H9 (cell line): Measurements from ENCODE around the gene ARMCX2. TPM values are rescaled to one million over a fixed set of nuclear protein-coding genes. Genes with fewer than 3 reads are reported as not detected.
"Not testable (repeated sequence)": the region's sequence is repeated elsewhere in the genome, so short reads cannot be mapped to it uniquely, and the experiment has no call there.

Experiments used
- DNase-seq: peaks from one replicate; pipeline ENCODE4 v3.0.0-alpha.2; 2017
- H2AFZ ChIP-seq: one replicate; pipeline ENCODE4 v1.6.1; 2013; ENCODE audit warnings: mild to moderate bottlenecking, low read length, control low read depth, moderate library complexity
- H2AK5ac ChIP-seq: 2 replicates; pipeline ENCODE4 v1.6.1; 2013; ENCODE audit warnings: low read length, control low read depth, mixed read lengths; ENCODE audit not compliant: insufficient read length
- H2BK120ac ChIP-seq: one replicate; pipeline ENCODE4 v1.6.1; 2013; ENCODE audit warnings: low read depth, mild to moderate bottlenecking, low read length, control low read depth, inconsistent platforms; ENCODE audit not compliant: poor library complexity, severe bottlenecking
- H2BK12ac ChIP-seq: 2 replicates; pipeline ENCODE4 v1.6.1; 2013; ENCODE audit warnings: low read length, control low read depth, mixed read lengths, low read depth; ENCODE audit not compliant: insufficient read length
- H2BK15ac ChIP-seq: 2 replicates; pipeline ENCODE4 v1.6.1; 2013; ENCODE audit warnings: low read depth, low read length, control low read depth
- H2BK20ac ChIP-seq: one replicate; pipeline ENCODE4 v1.6.1; 2013; ENCODE audit warnings: low read depth, mild to moderate bottlenecking, low read length, control low read depth, inconsistent platforms; ENCODE audit not compliant: poor library complexity, severe bottlenecking
- H2BK5ac ChIP-seq: 2 replicates; pipeline ENCODE4 v1.6.1; 2013; ENCODE audit warnings: low read length, control low read depth, mixed read lengths; ENCODE audit not compliant: insufficient read length
- H3K14ac ChIP-seq: 2 replicates; pipeline ENCODE4 v1.6.1; 2013; ENCODE audit warnings: low read length, control low read depth; ENCODE audit not compliant: insufficient read depth
- H3K18ac ChIP-seq: 2 replicates; pipeline ENCODE4 v1.6.1; 2013; ENCODE audit warnings: low read depth, mild to moderate bottlenecking, mixed read lengths, low read length, control low read depth; ENCODE audit not compliant: insufficient read length
- H3K23ac ChIP-seq: 2 replicates; pipeline ENCODE4 v1.6.1; 2013; ENCODE audit warnings: low read length, control low read depth, mixed read lengths, low read depth; ENCODE audit not compliant: insufficient read length
- H3K23me2 ChIP-seq: 2 replicates; pipeline ENCODE4 v1.6.1; 2013; ENCODE audit warnings: low read depth, mild to moderate bottlenecking, mixed read lengths, low read length, control low read depth; ENCODE audit not compliant: insufficient read length, poor library complexity, severe bottlenecking
- H3K27ac ChIP-seq: 2 replicates; pipeline ENCODE4 v1.5.1; 2013; ENCODE audit warnings: low read length, control low read depth, mixed read lengths, low read depth; ENCODE audit not compliant: insufficient read length
- H3K27me3 ChIP-seq: 2 replicates; pipeline ENCODE4 v1.6.1; 2013; ENCODE audit warnings: low read length, control low read depth, inconsistent platforms; ENCODE audit not compliant: insufficient read depth
- H3K4ac ChIP-seq: 2 replicates; pipeline ENCODE4 v1.6.1; 2013; ENCODE audit warnings: low read depth, mild to moderate bottlenecking, control low read depth, inconsistent platforms, low read length, moderate library complexity
- H3K4me1 ChIP-seq: 2 replicates; pipeline ENCODE4 v1.6.1; 2013; ENCODE audit warnings: low read length, control low read depth, inconsistent platforms; ENCODE audit not compliant: insufficient read depth
- H3K4me2 ChIP-seq: 2 replicates; pipeline ENCODE4 v1.6.1; 2013; ENCODE audit warnings: low read length, control low read depth, mixed read lengths; ENCODE audit not compliant: insufficient read length, insufficient read depth
- H3K56ac ChIP-seq: 2 replicates; pipeline ENCODE4 v1.6.1; 2013; ENCODE audit warnings: low read depth, mild to moderate bottlenecking, mixed read lengths, low read length, control low read depth; ENCODE audit not compliant: insufficient read length
- H3K79me1 ChIP-seq: 2 replicates; pipeline ENCODE4 v1.6.1; 2013; ENCODE audit warnings: low read depth, mild to moderate bottlenecking, moderate library complexity, low read length, control low read depth, inconsistent platforms; ENCODE audit not compliant: insufficient read depth, poor library complexity, severe bottlenecking
- H3K79me2 ChIP-seq: 2 replicates; pipeline ENCODE4 v1.6.1; 2013; ENCODE audit warnings: low read length, control low read depth, inconsistent platforms; ENCODE audit not compliant: insufficient read depth
- H3K9ac ChIP-seq: 2 replicates; pipeline ENCODE4 v1.6.1; 2013; ENCODE audit warnings: low read length, control low read depth, mixed read lengths; ENCODE audit not compliant: insufficient read length; ENCODE audit errors: extremely low read depth
- H3K9me3 ChIP-seq: one replicate; pipeline ENCODE4 v1.6.1; 2013; ENCODE audit warnings: low read depth, low read length, inconsistent platforms; ENCODE audit not compliant: control insufficient read depth
- H3T11ph ChIP-seq: one replicate; pipeline ENCODE4 v1.6.1; 2013; ENCODE audit warnings: mild to moderate bottlenecking, low read length, control low read depth, inconsistent platforms
- H4K20me1 ChIP-seq: one replicate; pipeline ENCODE4 v1.6.1; 2013; ENCODE audit not compliant: control insufficient read depth, insufficient read length, insufficient read depth
- H4K5ac ChIP-seq: 2 replicates; pipeline ENCODE4 v1.6.1; 2013; ENCODE audit warnings: low read depth, mild to moderate bottlenecking, mixed read lengths, low read length, control low read depth; ENCODE audit not compliant: insufficient read length
- H4K8ac ChIP-seq: replicated peaks from 2 replicates; pipeline ENCODE4 v1.6.1; 2013; ENCODE audit warnings: low read length, control low read depth, mixed read lengths, low read depth; ENCODE audit not compliant: insufficient read length
- H4K91ac ChIP-seq: 2 replicates; pipeline ENCODE4 v1.6.1; 2013; ENCODE audit warnings: low read depth, mild to moderate bottlenecking, moderate library complexity, mixed read lengths, low read length, control low read depth; ENCODE audit not compliant: insufficient read length
- H3K27ac Mint-ChIP-seq, 3 experiments: 2 replicates in 2 of 3; 3 replicates in 1 of 3; pipeline ENCODE4 v1.8.0; 2020 to 2021; ENCODE audit warnings: mixed read lengths in 3 of 3, mild to moderate bottlenecking in 1 of 3, moderate library complexity in 1 of 3
- H3K27me3 Mint-ChIP-seq: 2 replicates; pipeline ENCODE4 v1.8.0; 2021; ENCODE audit warnings: low read depth, mild to moderate bottlenecking, moderate library complexity, mixed read lengths
- H3K36me3 Mint-ChIP-seq, 3 experiments: 2 replicates in 2 of 3; 3 replicates in 1 of 3; pipeline ENCODE4 v1.8.0; 2020 to 2021; ENCODE audit warnings: low read depth in 3 of 3, mixed read lengths in 3 of 3; ENCODE audit not compliant: insufficient read depth in 1 of 3
- H3K4me1 Mint-ChIP-seq, 2 experiments: 2 replicates each; pipeline ENCODE4 v1.8.0; 2020; ENCODE audit warnings: mixed read lengths in 2 of 2
- H3K4me3 Mint-ChIP-seq, 2 experiments: 2 replicates in 1 of 2; 3 replicates in 1 of 2; pipeline ENCODE4 v1.8.0; 2020 to 2021; ENCODE audit warnings: mild to moderate bottlenecking in 2 of 2, mixed read lengths in 2 of 2, moderate library complexity in 1 of 2
- H3K9me3 Mint-ChIP-seq, 2 experiments: 2 replicates in 1 of 2; 3 replicates in 1 of 2; pipeline ENCODE4 v1.8.0; 2020; ENCODE audit warnings: mild to moderate bottlenecking in 2 of 2, mixed read lengths in 2 of 2, moderate library complexity in 1 of 2
- CTCF ChIP-seq: fragments of 200-600 bp; sonication (generic); conservative IDR thresholded peaks from 3 replicates; pipeline ENCODE4 v1.8.0; 2021; ENCODE audit warnings: antibody characterized with exemption, mild to moderate bottlenecking
- WGBS: extraction: QIAGEN DNeasy Blood & Tissue Kit; methylation state at CpG from one replicate; pipeline ENCODE4 v1.1.7; 2013; ENCODE audit warnings: missing lambda C conversion rate, low lambda C conversion rate, mixed read lengths; ENCODE audit not compliant: insufficient read length; ENCODE audit errors: extremely low coverage; 5-methylcytosine and 5-hydroxymethylcytosine counted together
- total RNA-seq: library from RNA; stranded (reverse); gene quantifications from 2 replicates; pipeline ENCODE4 v1.2.1, GENCODE V29; 2021

The ARMCX2 gene
- total RNA-seq, 1 experiment from 2014 or later = 108 TPM

DNA sequence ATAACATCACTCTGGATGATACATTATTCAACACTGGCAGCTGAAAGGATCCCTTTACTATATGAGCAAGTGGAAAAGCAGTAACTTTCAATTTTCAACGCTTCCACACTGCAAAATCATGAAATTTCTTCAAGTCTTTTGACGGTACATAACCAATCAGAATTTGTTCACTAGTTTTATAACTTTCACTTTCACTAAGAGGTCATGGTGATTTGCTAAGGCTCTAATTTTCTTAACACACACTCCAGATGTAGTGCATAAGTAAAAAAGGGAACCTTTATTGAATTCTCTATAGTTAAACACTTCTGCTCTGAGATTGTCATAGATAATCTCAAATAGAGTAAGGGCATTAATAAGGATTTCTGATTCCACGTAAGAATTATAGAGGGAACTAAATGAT lies 4.1 kb downstream of the ARMCX2 start:
- Histone ChIP-seq H3K4me2 (no peak overlapping the region), H3K14ac (no peak overlapping the region), H3K4me1 (no peaks in the 10 kb centered on the region), H3K27ac (no peak overlapping the region), H2BK120ac (no peak overlapping the region), H2BK5ac (no peak overlapping the region), H3K23ac (no peak overlapping the region), H3K18ac (no peak overlapping the region), H2BK12ac (no peak overlapping the region), H3K56ac (no peak overlapping the region), H2AFZ (no peak overlapping the region), H3K27me3 (no peaks in the 10 kb centered on the region), H4K8ac (no peak overlapping the region), H3K23me2 (no peaks in the 10 kb centered on the region), H3K9ac (no peak overlapping the region), H3K79me1 (no peaks in the 10 kb centered on the region), H4K20me1 (no peaks in the 10 kb centered on the region), H2BK20ac (no peak overlapping the region), H3K79me2 (no peaks in the 10 kb centered on the region), H3K9me3 (peaks cover 30% of the 10 kb centered on the region), H2BK15ac (no peak overlapping the region), H4K5ac (no peak overlapping the region), H4K91ac (no peak overlapping the region), H2AK5ac (no peak overlapping the region), H3T11ph (no peak overlapping the region), H3K4ac (no peak overlapping the region)
- peaks cover 54 to 55% of the 10 kb centered on the region in 2 experiments for H3K9me3 Mint-ChIP-seq
- peaks cover 5 to 17% (median 12%) of the 10 kb centered on the region in 3 experiments; a peak in 6 of 7 replicates for H3K36me3 Mint-ChIP-seq
- no peak overlapping the region for H3K4me3 Mint-ChIP-seq
- peaks cover 0 to 16% of the 10 kb centered on the region in 2 experiments; a peak in 1 of 4 replicates for H3K4me1 Mint-ChIP-seq
- no CpG with 5 or more reads among the region's 3 CpGs for WGBS
- no peak for DNase-seq
- TF ChIP-seq CTCF = no peak
- H3K27me3 Mint-ChIP-seq = no peaks in the 10 kb centered on the region; the same call in 1 of the 2 replicates
- peak overlapping the region in 1 of 3 experiments; percentile 45; a peak in 1 of 7 replicates for H3K27ac Mint-ChIP-seq

DNA sequence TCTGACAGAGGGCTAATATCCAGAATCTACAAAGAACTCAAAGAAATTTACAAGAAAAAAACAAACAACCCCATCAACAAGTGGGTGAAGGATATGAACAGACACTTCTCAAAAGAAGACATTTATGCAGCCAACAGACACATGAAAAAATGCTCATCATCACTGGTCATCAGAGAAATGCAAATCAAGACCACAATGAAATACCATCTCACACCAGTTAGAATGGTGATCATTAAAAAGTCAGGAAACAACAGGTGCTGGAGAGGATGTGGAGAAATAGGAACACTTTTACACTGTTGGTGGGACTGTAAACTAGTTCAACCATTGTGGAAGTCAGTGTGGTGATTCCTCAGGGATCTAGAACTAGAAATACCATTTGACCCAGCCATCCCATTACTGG lies 11.9 kb downstream of the ARMCX2 start:
- not testable (repeated sequence) for H3K27ac Mint-ChIP-seq

More for the DNA sequence above, 11.9 kb downstream of the ARMCX2 start:
- H2BK12ac ChIP-seq, H3K79me1 ChIP-seq, H3K4me1 Mint-ChIP-seq, H3K36me3 Mint-ChIP-seq, H3K27me3 ChIP-seq, H3K4ac ChIP-seq, H3K9me3 ChIP-seq, H3K4me3 Mint-ChIP-seq, H3K14ac ChIP-seq, H3K56ac ChIP-seq, H3K27me3 Mint-ChIP-seq, H3K23me2 ChIP-seq, H2AFZ ChIP-seq, H3K4me2 ChIP-seq, H2BK15ac ChIP-seq, H3T11ph ChIP-seq, H4K8ac ChIP-seq, H3K18ac ChIP-seq, H3K9ac ChIP-seq, H2BK20ac ChIP-seq, H3K23ac ChIP-seq, H2BK5ac ChIP-seq, H3K4me1 ChIP-seq, H2BK120ac ChIP-seq, H4K5ac ChIP-seq, H3K27ac ChIP-seq, H2AK5ac ChIP-seq, H3K79me2 ChIP-seq, H4K20me1 ChIP-seq, H4K91ac ChIP-seq, DNase-seq: not testable (repeated sequence)
- peaks cover 41 to 46% of the 10 kb centered on the region in 2 experiments for H3K9me3 Mint-ChIP-seq
